Hepatocyte (in vitro differentiated cells): Measurements from ENCODE around the gene JPH2. TPM values are rescaled to one million over a fixed set of nuclear protein-coding genes. Genes with fewer than 3 reads are reported as not detected.

Experiments used
- DNase-seq: peaks from one replicate; pipeline ENCODE4 v3.0.0-alpha.2; 2016; ENCODE audit warnings: low spot score
- H2AFZ ChIP-seq: fragments of 200-600 bp; sonication (generic); 2 replicates; pipeline ENCODE4 v1.6.0; 2016; ENCODE audit warnings: antibody characterized with exemption, mild to moderate bottlenecking
- H3K27ac ChIP-seq: fragments of 200-600 bp; sonication (generic); 2 replicates; pipeline ENCODE4 v1.5.1; 2016; ENCODE audit warnings: mild to moderate bottlenecking
- H3K27me3 ChIP-seq: fragments of 200-600 bp; sonication (generic); 2 replicates; pipeline ENCODE4 v1.6.1; 2016
- H3K36me3 ChIP-seq: fragments of 200-600 bp; sonication (generic); replicated peaks from 2 replicates; pipeline ENCODE4 v1.5.1; 2016; ENCODE audit warnings: low read depth; ENCODE audit not compliant: insufficient read depth
- H3K4me1 ChIP-seq: fragments of 200-600 bp; sonication (generic); 2 replicates; pipeline ENCODE4 v1.5.1; 2016; ENCODE audit warnings: mild to moderate bottlenecking, moderate library complexity; ENCODE audit not compliant: insufficient read depth
- H3K4me2 ChIP-seq: fragments of 200-600 bp; sonication (generic); 2 replicates; pipeline ENCODE4 v1.6.0; 2016
- H3K4me3 ChIP-seq: fragments of 200-600 bp; sonication (generic); 2 replicates; pipeline ENCODE4 v1.5.1; 2016; ENCODE audit warnings: mild to moderate bottlenecking
- H3K79me2 ChIP-seq: fragments of 200-600 bp; sonication (generic); 2 replicates; pipeline ENCODE4 v1.6.0; 2017; ENCODE audit warnings: mild to moderate bottlenecking
- H3K9me2 ChIP-seq: fragments of 200-600 bp; sonication (generic); replicated peaks from 2 replicates; pipeline ENCODE4 v1.6.0; 2017; ENCODE audit warnings: mild to moderate bottlenecking; ENCODE audit not compliant: insufficient read depth
- H3K9me3 ChIP-seq: fragments of 200-600 bp; sonication (generic); 2 replicates; pipeline ENCODE4 v1.5.1; 2016; ENCODE audit warnings: low read depth, mild to moderate bottlenecking
- H4K20me1 ChIP-seq: fragments of 200-600 bp; sonication (generic); 2 replicates; pipeline ENCODE4 v1.6.0; 2016; ENCODE audit warnings: mild to moderate bottlenecking; ENCODE audit not compliant: insufficient read depth, poor library complexity, severe bottlenecking
- EZH2 ChIP-seq: fragments of 200-600 bp; sonication (generic); IDR thresholded peaks from 2 replicates; pipeline ENCODE4 v1.6.1; 2016; ENCODE audit warnings: antibody characterized with exemption, mild to moderate bottlenecking, borderline replicate concordance
- EZH2phosphoT487 ChIP-seq: fragments of 200-600 bp; sonication (generic); IDR thresholded peaks from one replicate; pipeline ENCODE4 v1.6.1; 2018; ENCODE audit warnings: antibody characterized with exemption, mild to moderate bottlenecking, low read depth, moderate library complexity; ENCODE audit not compliant: unreplicated experiment, severe bottlenecking
- WGBS: methylation state at CpG from one replicate; pipeline ENCODE4 v1.1.6; 2016; ENCODE audit warnings: low lambda C conversion rate; ENCODE audit errors: missing lambda C conversion rate; 5-methylcytosine and 5-hydroxymethylcytosine counted together
- polyA plus RNA-seq: library from polyadenylated mRNA; unstranded; fragments of >200 nt; fragmentation: Nextera tagmentation; extraction: Ambion mirVana; gene quantifications from 2 replicates; pipeline ENCODE4 v1.2.1, GENCODE V29; 2016
- total RNA-seq: library from RNA; depleted of rRNA; stranded (reverse); fragments of >200 nt; gene quantifications from 2 replicates; pipeline ENCODE4 v1.2.3, GENCODE V29; 2014
- TF ChIP-seq, protein P1 (sequence below): fragments of 200-600 bp; sonication (generic); IDR thresholded peaks from 2 replicates; pipeline ENCODE4 v1.5.1; 2016; ENCODE audit warnings: antibody characterized with exemption, mild to moderate bottlenecking; ENCODE audit not compliant: poor library complexity

Gene JPH2
- total RNA-seq = 5.7 and 6.6 TPM in 2 replicates
- polyA plus RNA-seq = 8.3 and 13.5 TPM in 2 replicates

DNA sequence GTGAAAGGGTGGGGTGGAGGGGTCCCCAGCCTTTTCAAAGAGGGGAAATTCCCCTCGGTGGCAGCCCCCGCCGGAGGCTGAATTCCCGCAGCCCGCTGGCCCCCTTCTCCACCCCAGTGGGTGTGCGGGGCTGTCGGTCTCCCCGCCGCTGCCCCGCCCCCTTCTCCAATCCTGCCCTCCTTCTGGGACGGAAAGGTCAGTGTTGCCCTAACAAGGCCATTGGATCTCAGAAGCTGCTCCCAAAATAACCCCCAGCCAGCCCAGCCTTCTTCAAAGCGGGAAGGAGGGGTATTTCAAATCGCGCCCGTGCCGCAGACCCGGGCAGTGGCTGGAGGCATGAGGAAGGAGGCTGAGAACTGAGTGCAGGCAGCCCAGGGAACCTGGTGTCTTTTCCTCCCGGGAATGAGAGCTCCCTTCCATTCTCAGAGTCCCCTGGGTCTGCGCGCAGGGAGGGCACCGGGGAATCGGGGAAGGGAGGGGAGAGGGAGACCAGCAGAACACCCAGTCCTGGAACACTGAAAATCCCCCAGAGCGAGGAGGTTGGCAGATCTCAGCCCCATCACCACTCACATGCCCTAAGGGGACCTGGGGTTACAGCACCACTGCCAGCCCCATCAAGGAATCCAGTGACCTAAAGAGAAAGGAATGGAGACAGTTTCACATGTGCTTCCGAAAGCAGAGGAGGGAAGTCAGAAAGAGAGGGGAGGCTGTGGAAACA lies at the start of gene JPH2:
Gene JPH2, minus strand, starts transcription at position 135 of the 718 bp plus-strand sequence. CDS start 483 bp downstream, outside the sequence.
- no peaks in the 10 kb centered on the region for H3K27me3 ChIP-seq
- peak within 1 kb of the TSS; percentile 93 for H3K4me2 ChIP-seq
- H3K27ac ChIP-seq = peak within 1 kb of the TSS; percentile 88
- peaks cover 20% of the 10 kb centered on the region for H3K4me1 ChIP-seq
- TF ChIP-seq EZH2phosphoT487 = no peak
- TF ChIP-seq, protein P1, sequence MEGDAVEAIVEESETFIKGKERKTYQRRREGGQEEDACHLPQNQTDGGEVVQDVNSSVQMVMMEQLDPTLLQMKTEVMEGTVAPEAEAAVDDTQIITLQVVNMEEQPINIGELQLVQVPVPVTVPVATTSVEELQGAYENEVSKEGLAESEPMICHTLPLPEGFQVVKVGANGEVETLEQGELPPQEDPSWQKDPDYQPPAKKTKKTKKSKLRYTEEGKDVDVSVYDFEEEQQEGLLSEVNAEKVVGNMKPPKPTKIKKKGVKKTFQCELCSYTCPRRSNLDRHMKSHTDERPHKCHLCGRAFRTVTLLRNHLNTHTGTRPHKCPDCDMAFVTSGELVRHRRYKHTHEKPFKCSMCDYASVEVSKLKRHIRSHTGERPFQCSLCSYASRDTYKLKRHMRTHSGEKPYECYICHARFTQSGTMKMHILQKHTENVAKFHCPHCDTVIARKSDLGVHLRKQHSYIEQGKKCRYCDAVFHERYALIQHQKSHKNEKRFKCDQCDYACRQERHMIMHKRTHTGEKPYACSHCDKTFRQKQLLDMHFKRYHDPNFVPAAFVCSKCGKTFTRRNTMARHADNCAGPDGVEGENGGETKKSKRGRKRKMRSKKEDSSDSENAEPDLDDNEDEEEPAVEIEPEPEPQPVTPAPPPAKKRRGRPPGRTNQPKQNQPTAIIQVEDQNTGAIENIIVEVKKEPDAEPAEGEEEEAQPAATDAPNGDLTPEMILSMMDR = no peak
- H3K4me3 ChIP-seq = peak within 1 kb of the TSS; percentile 50
- peak within 1 kb of the TSS; percentile 83 for H2AFZ ChIP-seq
- no peaks in the 10 kb centered on the region for H3K9me3 ChIP-seq
- H3K36me3 ChIP-seq = no peaks in the 10 kb centered on the region
- H3K9me2 ChIP-seq = no peaks in the 10 kb centered on the region
- no peaks in the 10 kb centered on the region for H4K20me1 ChIP-seq
- H3K79me2 ChIP-seq = no peaks in the 10 kb centered on the region
- peak; percentile 70 for DNase-seq
- WGBS = 8% methylated on average over 17 of the region's 24 CpGs

DNA sequence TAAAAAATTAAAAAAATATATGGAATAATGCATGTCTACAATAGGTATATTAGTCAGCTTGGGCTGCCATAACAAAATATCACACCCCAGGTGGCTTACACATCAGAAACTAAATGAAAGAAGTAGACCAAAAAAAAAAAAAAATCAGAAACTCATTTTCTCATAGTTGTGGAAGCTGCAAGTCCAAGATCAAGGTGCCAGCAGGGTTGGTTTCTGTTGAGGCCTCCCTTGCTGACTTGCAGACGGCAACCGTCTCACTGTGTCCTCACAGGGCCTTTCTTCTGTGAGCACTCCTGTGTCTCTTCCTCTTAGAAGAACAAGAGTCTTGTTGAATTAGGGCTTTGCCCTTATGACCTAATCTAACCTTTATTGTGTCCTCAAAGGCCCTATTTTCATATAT lies 48.7 kb upstream of the JPH2 start:
- H3K27me3 ChIP-seq = no peaks in the 10 kb centered on the region
- no peak overlapping the region for H2AFZ ChIP-seq
- no peak for DNase-seq
- no peaks in the 10 kb centered on the region for H3K9me3 ChIP-seq
- H3K27ac ChIP-seq = no peak overlapping the region
- no peaks in the 10 kb centered on the region for H3K79me2 ChIP-seq
- WGBS = 98% methylated on average over 2 of the region's 2 CpGs
- H3K4me1 ChIP-seq = no peaks in the 10 kb centered on the region
- no peaks in the 10 kb centered on the region for H3K36me3 ChIP-seq
- no peak overlapping the region for H3K4me2 ChIP-seq
- H3K4me3 ChIP-seq = no peak overlapping the region
- H3K9me2 ChIP-seq = no peaks in the 10 kb centered on the region
- TF ChIP-seq, protein P1 = no peak
- TF ChIP-seq EZH2phosphoT487 (no peak), EZH2 (no peak)
- H4K20me1 ChIP-seq = no peaks in the 10 kb centered on the region

DNA sequence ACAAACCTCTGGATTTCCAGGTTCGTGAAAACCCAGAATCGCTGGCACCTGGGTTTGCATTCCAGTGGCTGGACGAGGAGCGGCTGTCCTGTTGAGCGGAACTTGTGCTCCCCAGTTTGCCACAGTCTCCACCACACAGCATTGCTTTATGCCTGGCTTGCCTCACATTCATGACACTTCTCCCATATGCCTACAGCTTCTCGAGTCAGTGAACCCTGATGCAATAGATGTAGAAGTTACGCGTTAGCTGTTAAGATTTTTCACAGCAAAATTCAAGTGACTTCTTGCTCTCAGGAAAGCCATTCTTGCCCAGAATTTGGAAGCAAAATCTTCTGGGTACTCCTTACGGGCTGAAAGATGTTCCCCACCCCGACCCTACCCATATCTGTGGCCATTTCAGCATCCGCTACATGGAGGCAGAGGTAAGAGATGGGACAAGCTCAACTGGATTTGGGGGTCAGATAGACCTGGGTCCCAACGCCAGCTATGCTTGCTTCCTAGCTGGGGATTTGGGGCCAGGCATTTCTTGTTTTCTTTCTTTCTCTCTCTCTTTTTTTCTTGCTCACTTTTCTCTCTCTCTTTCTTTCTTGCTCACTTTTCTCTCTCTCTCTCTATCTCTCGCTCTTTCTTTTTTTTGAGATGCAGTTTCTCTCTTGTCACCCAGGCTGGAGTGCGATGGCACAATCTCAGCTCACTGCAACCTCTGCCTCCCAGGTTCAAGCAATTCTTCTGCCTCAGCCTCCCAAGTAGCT lies 47.8 kb upstream of the JPH2 start:
- DNase-seq = no peak

More for the DNA sequence above, 47.8 kb upstream of the JPH2 start:
- Histone ChIP-seq H3K4me3 (no peak overlapping the region), H3K27ac (no peak overlapping the region), H3K36me3 (no peaks in the 10 kb centered on the region), H2AFZ (no peak overlapping the region), H3K9me2 (no peaks in the 10 kb centered on the region), H3K79me2 (no peaks in the 10 kb centered on the region), H3K4me1 (no peaks in the 10 kb centered on the region), H3K9me3 (no peaks in the 10 kb centered on the region), H3K4me2 (no peak overlapping the region), H3K27me3 (no peaks in the 10 kb centered on the region), H4K20me1 (no peaks in the 10 kb centered on the region)
- WGBS = 88% methylated on average over 14 of the region's 14 CpGs
- TF ChIP-seq, protein P1 = no peak
- TF ChIP-seq EZH2 (no peak), EZH2phosphoT487 (no peak)
